Esophagus (tissue), 2 donors: Measurements from ENCODE around the gene AP4E1. TPM values are rescaled to one million over a fixed set of nuclear protein-coding genes. Genes with fewer than 3 reads are reported as not detected.

ENCODE experiments used
- H3K27ac ChIP-seq, 2 donors: one replicate each; pipeline ENCODE4 v1.5.1; 2013; ENCODE audit warnings: low read depth in 2 of 2, mild to moderate bottlenecking in 2 of 2, inconsistent platforms in 1 of 2, low read length in 1 of 2, moderate library complexity in 1 of 2
- H3K27me3 ChIP-seq, 2 donors: one replicate each; pipeline ENCODE4 v1.6.1; 2013; ENCODE audit warnings: low read length in 2 of 2, control low read depth in 1 of 2, mild to moderate bottlenecking in 1 of 2; ENCODE audit not compliant: insufficient read depth in 2 of 2, control insufficient read depth in 1 of 2
- H3K36me3 ChIP-seq, 2 donors: one replicate each; pipeline ENCODE4 v1.6.1; 2013; ENCODE audit warnings: low read length in 1 of 2; ENCODE audit not compliant: control insufficient read depth in 2 of 2, insufficient read depth in 2 of 2
- H3K4me1 ChIP-seq, 2 donors: one replicate each; pipeline ENCODE4 v1.6.1; 2013; ENCODE audit warnings: low read length in 1 of 2; ENCODE audit not compliant: control insufficient read depth in 2 of 2, insufficient read depth in 2 of 2
- H3K4me3 ChIP-seq, 2 donors: one replicate each; pipeline ENCODE4 v1.5.1; 2013; ENCODE audit warnings: low read length in 2 of 2, mild to moderate bottlenecking in 2 of 2, low read depth in 1 of 2, moderate library complexity in 1 of 2
- H3K9me3 ChIP-seq, 2 donors: one replicate each; pipeline ENCODE4 v1.6.1; 2013; ENCODE audit warnings: mild to moderate bottlenecking in 2 of 2, low read depth in 1 of 2, low read length in 1 of 2, moderate library complexity in 1 of 2; ENCODE audit not compliant: control insufficient read depth in 2 of 2, insufficient read depth in 1 of 2
- WGBS, 2 donors: extraction: QIAGEN DNeasy Blood & Tissue Kit; methylation state at CpG; one replicate each; pipeline ENCODE4 v1.1.7; 2013; 5-methylcytosine and 5-hydroxymethylcytosine counted together
- polyA plus RNA-seq, 2 donors: library from polyadenylated mRNA; stranded (reverse); fragments of 200-250 nt; gene quantifications; one replicate each; pipeline ENCODE4 v1.2.3, GENCODE V29; 2013
- donor health status: healthy with polysubstance abuse.
- donor health status: Bipolar disorder and iron deficiency.

The AP4E1 gene
- polyA plus RNA-seq, 2 donors: 2.8 to 3.8 TPM

DNA sequence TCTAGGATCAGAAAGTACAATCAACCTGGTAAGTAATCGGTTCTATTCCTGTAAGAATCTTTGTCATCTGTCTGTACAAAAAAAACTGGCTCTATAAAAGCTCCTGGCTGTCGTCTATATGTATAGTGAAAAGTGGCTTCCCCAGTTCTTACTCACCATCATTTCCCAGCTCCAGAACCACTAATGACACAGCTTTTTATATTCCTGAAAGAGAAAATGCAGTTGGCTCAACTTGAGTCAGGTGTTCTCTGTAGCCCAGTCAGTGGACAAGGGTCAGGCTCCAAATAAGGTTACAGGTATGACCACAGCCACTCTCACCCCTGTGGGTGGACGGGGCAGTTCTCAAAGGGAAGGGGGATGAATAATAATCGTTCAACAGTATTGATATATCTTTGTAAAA is 85.1 kb downstream of the AP4E1 start:
- Histone ChIP-seq H3K4me1 (no peaks in the 10 kb centered on the region), H3K27ac (no peak overlapping the region), H3K4me3 (no peak overlapping the region), H3K36me3 (no peaks in the 10 kb centered on the region), H3K9me3 (no peaks in the 10 kb centered on the region), H3K27me3 (no peaks in the 10 kb centered on the region)
- 73 to 87% methylated on average over 4 of the region's 4 CpGs for WGBS, 2 donors

DNA sequence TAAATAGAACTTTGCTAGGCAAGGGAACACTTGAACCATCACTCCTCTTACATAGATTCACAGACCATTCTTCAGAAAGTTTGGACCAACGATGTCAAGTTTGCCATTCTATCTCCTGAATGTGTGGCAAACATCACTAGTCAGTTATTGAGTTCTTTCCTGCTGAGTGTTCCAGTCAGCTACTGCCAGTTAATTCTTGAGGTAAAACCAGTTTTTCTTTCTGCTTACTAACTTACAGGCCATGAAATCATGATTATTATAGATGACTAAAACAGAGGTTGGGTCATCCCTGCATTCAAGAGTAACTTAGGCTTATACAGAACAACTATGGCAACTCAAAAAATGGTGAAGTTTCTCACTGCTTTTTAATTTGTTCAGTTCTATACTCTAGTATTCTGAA is 88.2 kb downstream of the AP4E1 start:
- Histone ChIP-seq H3K9me3 (no peaks in the 10 kb centered on the region), H3K36me3 (no peaks in the 10 kb centered on the region), H3K27ac (peak overlapping the region in 1 of 2 donors; percentile 65), H3K4me3 (no peak overlapping the region), H3K27me3 (no peaks in the 10 kb centered on the region), H3K4me1 (no peaks in the 10 kb centered on the region)
- WGBS, 2 donors: 81 to 89% methylated on average over 1 of the region's 1 CpG

DNA sequence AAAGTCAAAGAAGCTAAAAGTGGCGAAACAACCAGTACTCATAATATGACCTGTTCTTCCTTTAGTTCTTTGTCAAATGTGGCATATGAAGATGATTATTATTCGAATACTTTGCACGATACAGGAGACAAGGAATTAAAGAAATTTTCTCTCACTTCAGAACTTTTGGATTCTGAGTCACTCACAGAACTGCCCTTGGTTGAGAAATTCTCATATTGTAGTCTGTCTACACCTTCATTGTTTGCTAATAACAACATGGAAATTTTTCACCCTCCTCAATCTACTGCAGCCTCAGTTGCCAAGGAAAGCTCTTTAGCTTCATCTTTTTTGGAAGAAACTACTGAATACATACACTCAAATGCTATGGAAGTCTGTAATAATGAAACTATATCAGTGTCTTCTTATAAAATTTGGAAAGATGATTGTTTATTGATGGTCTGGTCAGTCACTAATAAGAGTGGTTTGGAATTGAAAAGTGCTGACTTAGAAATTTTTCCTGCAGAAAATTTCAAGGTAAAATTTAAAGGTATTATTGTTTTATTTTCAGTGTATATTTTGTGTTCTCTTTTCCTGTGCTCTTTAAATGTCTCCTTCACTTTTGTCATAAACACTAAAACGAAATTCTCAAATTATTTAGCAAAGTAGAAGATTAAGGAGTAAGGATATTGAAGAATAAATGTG is 89.0 kb downstream of the AP4E1 start:
- no peak overlapping the region for H3K27ac ChIP-seq
- no peaks in the 10 kb centered on the region for H3K36me3 ChIP-seq

DNA sequence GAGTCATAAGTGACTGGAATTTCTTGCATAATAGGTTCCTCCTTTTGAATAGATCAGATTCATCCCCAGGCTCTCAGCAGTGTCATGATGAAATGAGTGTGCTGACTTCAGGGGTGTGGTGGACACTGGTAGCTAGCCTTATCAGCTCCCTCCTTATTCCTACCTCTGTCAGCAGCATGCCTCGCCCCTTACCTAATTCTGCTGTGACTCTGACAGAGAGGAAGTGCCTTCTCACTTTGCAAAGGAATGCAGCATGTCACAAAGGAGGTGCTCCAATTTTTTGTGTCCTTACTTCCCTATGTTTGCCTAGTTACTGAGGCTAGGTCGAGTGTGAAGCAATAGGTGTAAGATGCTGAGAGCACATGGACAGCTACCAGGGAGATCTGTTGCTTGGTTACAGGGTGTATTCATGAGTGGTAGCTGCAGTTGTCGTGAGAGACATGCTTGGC is 95.6 kb downstream of the AP4E1 start:
- Histone ChIP-seq H3K27me3 (no peaks in the 10 kb centered on the region), H3K27ac (peak overlapping the region; percentile 15 to 17), H3K36me3 (peaks cover 0 to 2% of the 10 kb centered on the region in 2 donors), H3K4me1 (peaks cover 0 to 3% of the 10 kb centered on the region in 2 donors), H3K9me3 (no peaks in the 10 kb centered on the region), H3K4me3 (no peak overlapping the region)
- WGBS, 2 donors: 64 to 68% methylated on average over 3 of the region's 3 CpGs

More for the DNA sequence above, 89.0 kb downstream of the AP4E1 start:
- Histone ChIP-seq H3K4me1 (no peaks in the 10 kb centered on the region), H3K27me3 (no peaks in the 10 kb centered on the region), H3K4me3 (no peak overlapping the region), H3K9me3 (no peaks in the 10 kb centered on the region)
- WGBS, 2 donors: 91 to 93% methylated on average over 4 of the region's 4 CpGs

DNA sequence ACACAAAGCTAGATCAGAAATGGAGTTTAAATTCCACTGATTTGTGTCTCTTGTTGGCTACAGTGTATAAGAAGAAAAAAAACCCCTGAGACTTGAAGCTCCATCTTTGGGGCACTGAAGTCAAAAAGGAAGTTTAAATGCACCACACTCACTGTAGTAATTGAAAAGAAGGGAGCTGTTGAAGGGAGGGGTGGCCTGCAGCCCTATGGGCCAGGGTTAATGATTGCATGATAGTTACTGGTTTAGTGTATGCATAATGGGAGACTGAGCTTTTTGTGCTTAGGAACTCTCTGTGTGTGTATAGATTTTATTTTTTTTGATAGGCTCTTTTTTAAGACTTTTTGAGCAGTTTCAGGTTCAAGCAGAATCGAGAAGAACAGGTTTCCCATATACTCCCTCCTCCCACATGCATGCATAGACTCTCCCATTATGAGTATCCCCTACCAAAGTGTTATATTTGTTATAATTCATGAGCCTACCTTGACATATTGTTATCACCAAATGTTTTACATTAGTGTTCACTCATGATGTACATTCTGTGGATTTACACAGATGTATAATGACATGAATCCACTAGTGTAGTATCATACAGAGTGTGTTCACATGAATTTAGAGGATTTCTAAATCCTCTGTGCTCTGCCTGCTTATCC is 98.0 kb downstream of the AP4E1 start:
- Histone ChIP-seq H3K9me3 (no peaks in the 10 kb centered on the region), H3K27ac (no peak overlapping the region), H3K36me3 (peaks cover 0 to 2% of the 10 kb centered on the region in 2 donors), H3K4me3 (no peak overlapping the region), H3K4me1 (peaks cover 0 to 3% of the 10 kb centered on the region in 2 donors), H3K27me3 (no peaks in the 10 kb centered on the region)
- 50 to 56% methylated on average over 1 of the region's 1 CpG for WGBS, 2 donors

DNA sequence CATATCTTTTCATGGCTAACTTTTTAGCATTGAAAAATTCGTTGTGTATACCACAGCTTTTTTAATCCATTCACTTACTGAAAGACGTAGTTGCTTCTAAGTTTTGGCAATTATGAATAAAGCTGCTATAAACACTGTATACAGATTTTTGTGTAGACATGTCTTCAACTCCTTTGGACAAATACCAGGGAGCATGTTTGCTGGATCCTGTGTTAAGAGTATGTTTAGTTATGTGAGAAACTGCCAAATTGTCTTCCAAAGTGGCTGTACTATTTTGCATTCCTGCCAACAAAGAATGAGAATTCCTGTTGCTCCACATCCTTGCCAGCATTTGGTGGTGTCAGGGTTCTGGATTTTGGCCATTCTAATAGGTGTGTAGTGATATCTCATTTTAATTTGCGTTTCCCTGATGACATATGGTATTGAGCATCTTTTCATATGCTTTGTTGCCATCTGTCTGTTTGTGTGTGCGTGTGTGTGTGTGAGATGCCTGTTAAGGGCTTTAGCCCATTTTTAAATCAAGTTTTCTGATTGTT is 98.7 kb downstream of the AP4E1 start:
- Histone ChIP-seq H3K27me3 (no peaks in the 10 kb centered on the region), H3K4me3 (no peak overlapping the region), H3K27ac (no peak overlapping the region), H3K4me1 (peaks cover 0 to 3% of the 10 kb centered on the region in 2 donors), H3K9me3 (no peaks in the 10 kb centered on the region), H3K36me3 (peaks cover 0 to 2% of the 10 kb centered on the region in 2 donors)
- 60 to 69% methylated on average over 4 of the region's 4 CpGs for WGBS, 2 donors

DNA sequence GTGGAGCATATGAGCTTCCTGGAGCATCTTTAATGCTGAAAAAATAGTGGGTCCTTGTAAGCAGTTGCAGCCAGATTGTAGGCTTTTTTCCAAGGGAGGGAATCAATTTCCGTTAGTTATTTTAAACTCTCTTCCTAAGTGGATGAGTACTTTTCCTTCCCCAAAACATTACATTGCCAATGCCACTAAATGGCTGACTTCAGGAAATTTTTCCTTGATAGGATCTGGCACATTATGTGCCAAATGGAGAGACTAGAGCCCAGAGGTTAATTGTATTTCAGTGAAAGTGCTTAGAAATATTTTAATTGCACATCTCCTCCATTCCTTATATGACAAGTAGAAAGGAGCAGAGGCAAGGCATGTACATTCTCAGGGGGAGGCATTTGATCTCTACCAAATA is 102.7 kb downstream of the AP4E1 start:
- 65 to 80% methylated on average over 1 of the region's 1 CpG for WGBS, 2 donors
- Histone ChIP-seq H3K36me3 (no peaks in the 10 kb centered on the region), H3K4me3 (no peak overlapping the region), H3K9me3 (no peaks in the 10 kb centered on the region), H3K27ac (no peak overlapping the region), H3K27me3 (no peaks in the 10 kb centered on the region), H3K4me1 (no peaks in the 10 kb centered on the region)

DNA sequence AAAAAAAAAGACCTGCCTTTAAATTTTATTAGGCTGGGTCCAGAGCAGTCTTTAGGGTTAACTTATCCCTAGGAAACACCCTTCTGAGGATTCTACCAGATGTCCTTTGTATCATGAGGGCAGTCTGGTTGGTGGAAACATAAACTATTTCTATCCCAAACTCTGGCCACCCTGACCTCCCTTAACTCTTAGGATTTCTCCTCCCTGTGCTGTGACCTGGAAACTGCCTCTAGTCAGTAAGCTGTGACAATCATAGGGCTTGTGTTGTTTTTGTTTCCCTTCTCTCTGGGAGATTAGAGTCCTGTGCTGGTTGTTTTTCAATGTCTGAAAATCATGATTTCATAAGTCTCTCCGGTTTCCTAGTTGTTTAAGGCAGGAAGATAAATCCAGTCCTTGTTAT is 108.1 kb downstream of the AP4E1 start:
- Histone ChIP-seq H3K36me3 (no peaks in the 10 kb centered on the region), H3K9me3 (no peaks in the 10 kb centered on the region), H3K4me1 (no peaks in the 10 kb centered on the region), H3K27me3 (no peaks in the 10 kb centered on the region), H3K4me3 (no peak overlapping the region), H3K27ac (no peak overlapping the region)
- 64 to 71% methylated on average over 1 of the region's 1 CpG for WGBS, 2 donors

DNA sequence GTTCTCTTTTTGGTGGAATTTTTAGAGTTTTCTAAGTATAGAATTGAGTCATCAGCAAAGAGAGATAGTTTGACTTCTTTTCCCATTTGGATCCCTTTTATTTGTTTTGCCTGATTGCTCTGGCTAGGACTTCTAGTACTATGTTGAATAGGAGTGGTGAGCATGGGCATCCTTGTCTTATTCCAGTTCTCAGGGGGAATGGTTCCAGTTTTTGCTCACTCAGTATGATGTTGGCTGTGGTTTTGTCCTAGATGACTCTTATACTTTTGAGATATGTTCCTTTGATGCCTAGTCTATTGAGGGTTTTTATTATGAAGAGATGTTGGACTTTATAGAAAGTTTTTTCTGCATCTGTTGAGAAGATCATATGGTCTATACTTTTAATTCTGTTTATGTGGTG is 113.7 kb downstream of the AP4E1 start:
- Histone ChIP-seq H3K27ac (no peak overlapping the region), H3K27me3 (no peaks in the 10 kb centered on the region), H3K9me3 (no peaks in the 10 kb centered on the region), H3K4me1 (no peaks in the 10 kb centered on the region), H3K36me3 (peaks cover 0 to 2% of the 10 kb centered on the region in 2 donors), H3K4me3 (no peak overlapping the region)
